Skeletal muscle tissue (tissue), 2 donors: Measurements from ENCODE around the gene FAM3A. TPM values are rescaled to one million over a fixed set of nuclear protein-coding genes. Genes with fewer than 3 reads are reported as not detected.

ENCODE experiments used
- small RNA-seq: library from RNA; depleted of rRNA; stranded (forward); fragments of <200 nt; gene quantifications from one replicate; pipeline ENCODE3, GENCODE V24; 2014
- total RNA-seq: library from RNA; depleted of rRNA; stranded (reverse); fragments of >200 nt; gene quantifications from one replicate; pipeline ENCODE4 v1.2.3, GENCODE V29; 2014

The FAM3A gene
- total RNA-seq, 1 donor from 2014 or later, result 15.7 TPM

Small RNAs within 50 kb of the gene (small RNA-seq; reads per million reads assigned to genes)
- gene RN7SL697P, result not detected

Other genes with a start within 250 kb of the FAM3A start
- gene TEX28, start 221.1 kb downstream of the FAM3A start, total RNA-seq, result not detected
- gene TKTL1, start 220.4 kb downstream of the FAM3A start, total RNA-seq, result 0.52 TPM
- gene FLNA, start 141.6 kb downstream of the FAM3A start, total RNA-seq, result 331 TPM
- 10.4 TPM for gene EMD, start 136.9 kb downstream of the FAM3A start, total RNA-seq
- 4,963 TPM for gene RPL10, start 117.9 kb downstream of the FAM3A start, total RNA-seq
- 47.0 TPM for gene DNASE1L1, start 107.0 kb downstream of the FAM3A start, total RNA-seq
- gene TAFAZZIN, start 104.7 kb downstream of the FAM3A start, total RNA-seq, result 7.3 TPM
- 24.5 TPM for gene ATP6AP1, start 87.6 kb downstream of the FAM3A start, total RNA-seq
- gene GDI1, start 79.1 kb downstream of the FAM3A start, total RNA-seq, result 35.5 TPM
- gene FAM50A, start 72.1 kb downstream of the FAM3A start, total RNA-seq, result 16.7 TPM
- gene PLXNA3, start 58.0 kb downstream of the FAM3A start, total RNA-seq, result 9.9 TPM
- 12.0 TPM for gene LAGE3, start 37.0 kb downstream of the FAM3A start, total RNA-seq
- gene UBL4A, start 29.6 kb downstream of the FAM3A start, total RNA-seq, result 35.0 TPM
- gene SLC10A3, start 25.6 kb downstream of the FAM3A start, total RNA-seq, result 3.1 TPM
- gene G6PD, start 30.6 kb upstream of the FAM3A start, total RNA-seq, result 10.4 TPM
- gene IKBKG, start 31.4 kb upstream of the FAM3A start, total RNA-seq, result 6.8 TPM
- not detected for gene CTAG1A, start 68.9 kb upstream of the FAM3A start, total RNA-seq
- not detected for gene CTAG1B, start 103.0 kb upstream of the FAM3A start, total RNA-seq
- gene CTAG2, start 137.3 kb upstream of the FAM3A start, total RNA-seq, result not detected
- gene GAB3, start 234.8 kb upstream of the FAM3A start, total RNA-seq, result 5.7 TPM
- gene DKC1, start 246.6 kb upstream of the FAM3A start, total RNA-seq, result 18.3 TPM